ENCODE results near the gene TBL1X.

TBL1X gene

DNA sequence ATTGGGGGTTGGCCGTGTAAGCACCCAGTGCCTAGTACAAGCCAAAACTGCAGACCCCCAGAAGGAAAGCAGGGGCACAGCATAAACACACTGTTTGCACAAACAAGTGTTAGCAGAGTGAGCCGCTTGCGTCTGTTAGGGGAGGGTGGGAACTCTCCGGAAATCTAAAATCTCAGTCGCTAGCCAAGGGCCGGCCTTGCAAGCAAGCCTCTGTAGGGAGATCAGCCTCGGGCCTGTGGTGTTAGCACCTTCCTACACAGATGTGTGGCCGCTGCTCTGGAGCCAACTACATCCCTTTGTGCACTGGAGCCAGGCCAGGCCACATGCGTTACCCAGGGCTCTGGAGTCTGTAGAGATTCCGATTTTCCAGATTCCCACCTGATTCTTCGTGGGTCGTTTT lies 233.7 kb downstream of the TBL1X start:
- TF ChIP-seq, protein P1, sequence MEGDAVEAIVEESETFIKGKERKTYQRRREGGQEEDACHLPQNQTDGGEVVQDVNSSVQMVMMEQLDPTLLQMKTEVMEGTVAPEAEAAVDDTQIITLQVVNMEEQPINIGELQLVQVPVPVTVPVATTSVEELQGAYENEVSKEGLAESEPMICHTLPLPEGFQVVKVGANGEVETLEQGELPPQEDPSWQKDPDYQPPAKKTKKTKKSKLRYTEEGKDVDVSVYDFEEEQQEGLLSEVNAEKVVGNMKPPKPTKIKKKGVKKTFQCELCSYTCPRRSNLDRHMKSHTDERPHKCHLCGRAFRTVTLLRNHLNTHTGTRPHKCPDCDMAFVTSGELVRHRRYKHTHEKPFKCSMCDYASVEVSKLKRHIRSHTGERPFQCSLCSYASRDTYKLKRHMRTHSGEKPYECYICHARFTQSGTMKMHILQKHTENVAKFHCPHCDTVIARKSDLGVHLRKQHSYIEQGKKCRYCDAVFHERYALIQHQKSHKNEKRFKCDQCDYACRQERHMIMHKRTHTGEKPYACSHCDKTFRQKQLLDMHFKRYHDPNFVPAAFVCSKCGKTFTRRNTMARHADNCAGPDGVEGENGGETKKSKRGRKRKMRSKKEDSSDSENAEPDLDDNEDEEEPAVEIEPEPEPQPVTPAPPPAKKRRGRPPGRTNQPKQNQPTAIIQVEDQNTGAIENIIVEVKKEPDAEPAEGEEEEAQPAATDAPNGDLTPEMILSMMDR (IDR thresholded peaks at IDR 0.05; ENCODE audit: borderline replicate concordance, control extremely low read depth, extremely low read depth, insufficient read depth, missing control alignments), result no peak

DNA sequence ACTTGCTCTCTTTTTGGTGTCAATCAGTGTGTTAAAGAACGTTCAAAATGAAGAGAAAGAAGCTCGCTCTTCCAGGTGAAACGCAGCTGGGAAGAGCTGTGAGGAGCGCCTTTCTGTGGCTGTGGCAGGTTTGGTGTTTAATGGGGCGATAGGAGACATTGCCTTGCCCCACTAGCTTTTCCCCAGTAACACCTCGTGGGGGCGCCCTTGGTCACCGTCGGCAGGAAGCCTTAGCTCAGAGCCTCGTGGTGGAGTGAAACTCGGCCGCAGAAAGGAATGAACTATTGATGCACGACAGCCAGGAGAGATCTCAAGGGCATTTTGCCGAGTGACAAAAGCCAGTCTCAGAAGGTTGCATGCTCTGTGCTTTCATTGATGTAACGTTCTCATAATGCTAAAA lies 235.7 kb downstream of the TBL1X start:
- DNase-seq (ENCODE audit: low spot score), result no peak
- TF ChIP-seq, protein P1 (IDR thresholded peaks at IDR 0.05; ENCODE audit: borderline replicate concordance, control extremely low read depth, extremely low read depth, insufficient read depth, missing control alignments), result no peak
- in situ Hi-C loops (cut with MboI; ENCODE audit: low sequenced_read_pairs, unreplicated experiment), result loop anchor here (25.0 kb wide), 3 partner anchors 238 to 888 kb away; partner anchors contain the start of genes FAM9A and TBL1X

More for the DNA sequence above, 233.7 kb downstream of the TBL1X start:
- in situ Hi-C loops (cut with MboI; ENCODE audit: low sequenced_read_pairs, unreplicated experiment), result loop anchor here (25.0 kb wide), 1 partner anchor 361 kb away; no protein-coding TSS in a partner anchor
- DNase-seq (ENCODE audit: low spot score), result no peak

DNA sequence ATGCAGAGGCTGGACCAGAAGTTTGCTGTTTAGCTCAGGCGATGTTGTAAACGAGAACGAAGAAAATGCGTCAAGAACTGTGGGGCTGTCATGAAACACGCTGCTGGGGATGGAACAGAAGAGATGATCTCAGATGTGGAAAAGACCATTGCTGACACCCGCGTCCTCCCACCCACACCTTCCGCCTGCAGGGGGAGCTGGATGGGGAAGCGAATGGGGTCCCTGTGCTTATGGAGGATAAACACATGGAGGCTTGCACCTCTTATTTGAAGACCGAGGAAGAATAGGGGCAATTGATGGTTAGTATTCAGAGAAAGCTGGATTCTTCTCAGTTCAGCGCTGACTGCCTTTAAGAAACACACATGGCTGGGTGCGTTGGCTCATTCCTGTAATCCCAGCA lies 236.9 kb downstream of the TBL1X start:
- TF ChIP-seq, protein P1 (IDR thresholded peaks at IDR 0.05; ENCODE audit: borderline replicate concordance, control extremely low read depth, extremely low read depth, insufficient read depth, missing control alignments), result no peak
- DNase-seq (ENCODE audit: low spot score), result no peak
- in situ Hi-C loops (cut with MboI; ENCODE audit: low sequenced_read_pairs, unreplicated experiment), result loop anchor here (25.0 kb wide), 3 partner anchors 239 to 889 kb away; partner anchors contain the start of genes FAM9A and TBL1X

DNA sequence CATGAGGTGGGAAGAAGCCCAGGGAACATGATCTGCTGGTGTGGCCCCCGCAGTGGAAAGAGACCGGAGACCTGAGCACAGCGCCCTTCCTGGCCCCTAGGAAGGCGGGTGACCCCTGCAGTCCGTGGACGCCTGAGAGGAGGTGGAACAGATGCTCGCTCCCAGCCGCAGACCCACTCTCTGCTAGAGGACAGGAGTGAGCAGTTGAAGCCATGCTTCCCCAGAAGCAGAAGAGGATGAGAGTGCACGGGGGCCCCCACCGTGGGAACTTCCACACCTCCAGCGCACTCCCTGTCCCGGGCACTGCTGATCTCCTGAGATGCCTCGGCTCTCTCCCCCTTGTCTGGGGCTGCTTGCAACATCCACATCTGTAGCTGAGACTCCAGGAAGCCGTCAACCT lies 238.5 kb downstream of the TBL1X start:
- no peak for DNase-seq (ENCODE audit: low spot score)
- TF ChIP-seq, protein P1 (IDR thresholded peaks at IDR 0.05; ENCODE audit: borderline replicate concordance, control extremely low read depth, extremely low read depth, insufficient read depth, missing control alignments), result no peak
- in situ Hi-C loops (cut with MboI; ENCODE audit: low sequenced_read_pairs, unreplicated experiment), result loop anchor here (25.0 kb wide), 3 partner anchors 241 to 891 kb away; partner anchors contain the start of genes FAM9A and TBL1X

DNA sequence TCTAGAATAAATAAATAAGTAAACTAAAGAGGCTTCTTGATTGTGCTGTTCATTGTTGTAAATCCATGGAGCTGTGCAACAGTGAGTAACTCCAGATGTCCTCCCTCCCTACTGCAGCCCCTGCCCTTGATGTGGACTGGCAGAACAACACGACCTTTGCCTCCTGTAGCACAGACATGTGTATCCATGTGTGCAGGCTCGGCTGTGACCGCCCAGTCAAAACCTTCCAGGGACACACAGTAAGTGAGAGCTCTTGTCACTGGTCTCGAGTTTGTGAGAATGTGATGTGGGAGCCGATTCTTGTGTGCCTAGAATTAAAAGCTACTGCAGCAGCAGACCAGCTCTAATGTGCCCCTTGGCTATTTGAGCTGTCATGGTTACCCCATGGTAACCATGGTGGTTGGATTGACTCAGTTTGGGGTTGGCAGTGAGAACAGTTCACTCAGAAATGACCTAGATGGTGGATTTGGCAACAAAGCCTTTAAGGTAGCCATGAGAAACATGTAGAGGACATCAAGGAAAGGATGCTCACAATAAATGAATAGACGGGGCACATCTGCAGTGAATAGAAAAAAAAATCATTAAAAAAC lies 240.1 kb downstream of the TBL1X start:
- in situ Hi-C loops (cut with MboI; ENCODE audit: low sequenced_read_pairs, unreplicated experiment), result loop anchor here (25.0 kb wide), 3 partner anchors 243 to 893 kb away; partner anchors contain the start of genes FAM9A and TBL1X
- no peak for DNase-seq (ENCODE audit: low spot score)
- TF ChIP-seq, protein P1 (IDR thresholded peaks at IDR 0.05; ENCODE audit: borderline replicate concordance, control extremely low read depth, extremely low read depth, insufficient read depth, missing control alignments), result no peak

DNA sequence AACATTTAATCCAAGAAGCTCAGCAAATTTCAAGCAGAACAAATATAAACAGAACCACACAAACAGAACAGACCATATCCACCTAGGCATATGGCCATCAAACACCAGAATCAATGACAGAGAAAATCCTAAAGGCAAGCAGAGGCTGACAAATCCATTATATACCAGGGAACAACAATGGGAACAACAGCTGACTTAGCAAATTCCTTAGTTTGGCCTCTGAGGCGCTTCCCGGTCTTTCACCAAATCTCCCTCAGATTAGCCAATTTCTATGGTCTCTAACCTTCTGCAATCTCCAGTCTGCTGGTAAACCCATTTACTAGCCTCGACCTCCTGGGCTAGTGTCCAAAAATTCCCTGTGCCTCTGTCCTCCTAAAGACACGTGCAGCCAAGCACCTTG lies 241.6 kb downstream of the TBL1X start:
- in situ Hi-C loops (cut with MboI; ENCODE audit: low sequenced_read_pairs, unreplicated experiment), result loop anchor here (25.0 kb wide), 3 partner anchors 244 to 894 kb away; partner anchors contain the start of genes FAM9A and TBL1X
- TF ChIP-seq, protein P1 (IDR thresholded peaks at IDR 0.05; ENCODE audit: borderline replicate concordance, control extremely low read depth, extremely low read depth, insufficient read depth, missing control alignments), result no peak
- no peak for DNase-seq (ENCODE audit: low spot score)
